HEK293 (cell line): Measurements from ENCODE around the gene INTS15.

ENCODE experiments used
- BCL11B ChIP-seq: fragments of 450-650 bp; formaldehyde crosslinking; IDR thresholded peaks from 2 replicates; pipeline ENCODE4 v1.5.1; 2016; ENCODE audit warnings: low read depth, missing biosample characterization, missing genetic modification characterization
- HOXC10 ChIP-seq: sonication (generic); formaldehyde crosslinking; IDR thresholded peaks from 2 replicates; pipeline ENCODE4 v1.8.1; 2023; ENCODE audit warnings: mild to moderate bottlenecking, missing genetic modification reagents
- KLF8 ChIP-seq: fragments of 450-650 bp; formaldehyde crosslinking; IDR thresholded peaks from 2 replicates; pipeline ENCODE4 v1.5.1; 2016; ENCODE audit warnings: missing biosample characterization, missing genetic modification characterization
- TCF7L2 ChIP-seq: IDR thresholded peaks from 2 replicates; pipeline ENCODE4 v1.6.1; 2011; ENCODE audit warnings: low read depth, mild to moderate bottlenecking, inconsistent platforms, low read length, moderate library complexity, borderline replicate concordance
- ZBTB20 ChIP-seq: fragments of 450-650 bp; formaldehyde crosslinking; IDR thresholded peaks from 2 replicates; pipeline ENCODE4 v1.5.1; 2016; ENCODE audit warnings: missing biosample characterization, missing genetic modification characterization
- ZFP41 ChIP-seq: fragments of 450-650 bp; formaldehyde crosslinking; IDR thresholded peaks from 2 replicates; pipeline ENCODE4 v1.5.1; 2016; ENCODE audit warnings: missing biosample characterization, missing genetic modification characterization, borderline replicate concordance
- ZIC2 ChIP-seq: fragments of 450-650 bp; formaldehyde crosslinking; IDR thresholded peaks from 2 replicates; pipeline ENCODE4 v1.5.1; 2016; ENCODE audit warnings: missing biosample characterization, missing genetic modification characterization
- ZNF155 ChIP-seq: fragments of 450-650 bp; formaldehyde crosslinking; IDR thresholded peaks from 2 replicates; pipeline ENCODE4 v1.5.1; 2016; ENCODE audit warnings: missing biosample characterization, missing genetic modification characterization
- ZNF175 ChIP-seq: fragments of 450-650 bp; formaldehyde crosslinking; IDR thresholded peaks from 2 replicates; pipeline ENCODE4 v1.5.1; 2016; ENCODE audit warnings: missing biosample characterization, missing genetic modification characterization
- ZNF211 ChIP-seq: fragments of 450-650 bp; formaldehyde crosslinking; IDR thresholded peaks from 2 replicates; pipeline ENCODE4 v1.5.1; 2016; ENCODE audit warnings: low read depth, missing biosample characterization, missing genetic modification characterization
- ZNF221 ChIP-seq: fragments of 450-650 bp; formaldehyde crosslinking; IDR thresholded peaks from 2 replicates; pipeline ENCODE4 v1.5.1; 2017; ENCODE audit warnings: missing biosample characterization, missing genetic modification characterization, borderline replicate concordance
- ZNF292 ChIP-seq: fragments of 450-650 bp; formaldehyde crosslinking; IDR thresholded peaks from 2 replicates; pipeline ENCODE4 v1.5.1; 2016; ENCODE audit warnings: low read depth, missing biosample characterization, missing genetic modification characterization, borderline replicate concordance
- ZNF394 ChIP-seq: fragments of 450-650 bp; formaldehyde crosslinking; IDR thresholded peaks from 2 replicates; pipeline ENCODE4 v1.5.1; 2016; ENCODE audit warnings: missing biosample characterization, missing genetic modification characterization, mild to moderate bottlenecking, moderate library complexity, borderline replicate concordance
- ZNF510 ChIP-seq: fragments of 450-650 bp; formaldehyde crosslinking; IDR thresholded peaks from 2 replicates; pipeline ENCODE4 v1.5.1; 2018; ENCODE audit warnings: mild to moderate bottlenecking, missing genetic modification characterization, missing biosample characterization; ENCODE audit not compliant: insufficient replicate concordance
- ZNF514 ChIP-seq: fragments of 450-650 bp; formaldehyde crosslinking; IDR thresholded peaks from 2 replicates; pipeline ENCODE4 v1.5.1; 2016; ENCODE audit warnings: missing biosample characterization, missing genetic modification characterization
- ZNF544 ChIP-seq: fragments of 450-650 bp; formaldehyde crosslinking; IDR thresholded peaks from 2 replicates; pipeline ENCODE4 v1.5.0; 2017; ENCODE audit warnings: missing biosample characterization, missing genetic modification characterization
- ZNF701 ChIP-seq: fragments of 450-650 bp; formaldehyde crosslinking; IDR thresholded peaks from 2 replicates; pipeline ENCODE4 v1.5.1; 2016; ENCODE audit warnings: missing biosample characterization, missing genetic modification characterization
- ZNF707 ChIP-seq: fragments of 450-650 bp; formaldehyde crosslinking; IDR thresholded peaks from 2 replicates; pipeline ENCODE4 v1.5.1; 2016; ENCODE audit warnings: missing biosample characterization, missing genetic modification characterization
- ZNF768 ChIP-seq: fragments of 450-650 bp; formaldehyde crosslinking; IDR thresholded peaks from 2 replicates; pipeline ENCODE4 v1.5.1; 2018; ENCODE audit warnings: missing biosample characterization, mild to moderate bottlenecking, missing genetic modification characterization
- ZNF785 ChIP-seq: fragments of 450-650 bp; formaldehyde crosslinking; IDR thresholded peaks from 2 replicates; pipeline ENCODE4 v1.5.1; 2016; ENCODE audit warnings: missing biosample characterization, missing genetic modification characterization
- ZNF791 ChIP-seq: fragments of 450-650 bp; formaldehyde crosslinking; IDR thresholded peaks from 2 replicates; pipeline ENCODE4 v1.5.1; 2016; ENCODE audit warnings: missing biosample characterization, missing genetic modification characterization
- ZXDB ChIP-seq: fragments of 450-650 bp; formaldehyde crosslinking; IDR thresholded peaks from 2 replicates; pipeline ENCODE4 v1.5.1; 2016; ENCODE audit warnings: missing biosample characterization, missing genetic modification characterization
- TF ChIP-seq, protein P1 (sequence below): fragments of 450-650 bp; formaldehyde crosslinking; IDR thresholded peaks from 2 replicates; pipeline ENCODE4 v1.5.1; 2016; ENCODE audit warnings: missing biosample characterization, missing genetic modification characterization
- TF ChIP-seq, protein P2 (sequence below): fragments of 450-650 bp; formaldehyde crosslinking; IDR thresholded peaks from 2 replicates; pipeline ENCODE4 v1.5.1; 2016; ENCODE audit warnings: missing biosample characterization, missing genetic modification characterization
- TF ChIP-seq, protein P3 (sequence below): fragments of 450-650 bp; formaldehyde crosslinking; IDR thresholded peaks from 2 replicates; pipeline ENCODE4 v1.5.1; 2016; ENCODE audit warnings: missing biosample characterization, missing genetic modification characterization, borderline replicate concordance
- TF ChIP-seq, protein P4 (sequence below): fragments of 450-650 bp; IDR thresholded peaks from 2 replicates; pipeline ENCODE4 v1.5.1; 2018; ENCODE audit warnings: missing biosample characterization, missing genetic modification characterization
- TF ChIP-seq, protein P5 (sequence below): fragments of 450-650 bp; formaldehyde crosslinking; IDR thresholded peaks from 2 replicates; pipeline ENCODE4 v1.5.1; 2017; ENCODE audit warnings: missing biosample characterization, mild to moderate bottlenecking, missing genetic modification characterization, moderate library complexity

INTS15 gene

DNA sequence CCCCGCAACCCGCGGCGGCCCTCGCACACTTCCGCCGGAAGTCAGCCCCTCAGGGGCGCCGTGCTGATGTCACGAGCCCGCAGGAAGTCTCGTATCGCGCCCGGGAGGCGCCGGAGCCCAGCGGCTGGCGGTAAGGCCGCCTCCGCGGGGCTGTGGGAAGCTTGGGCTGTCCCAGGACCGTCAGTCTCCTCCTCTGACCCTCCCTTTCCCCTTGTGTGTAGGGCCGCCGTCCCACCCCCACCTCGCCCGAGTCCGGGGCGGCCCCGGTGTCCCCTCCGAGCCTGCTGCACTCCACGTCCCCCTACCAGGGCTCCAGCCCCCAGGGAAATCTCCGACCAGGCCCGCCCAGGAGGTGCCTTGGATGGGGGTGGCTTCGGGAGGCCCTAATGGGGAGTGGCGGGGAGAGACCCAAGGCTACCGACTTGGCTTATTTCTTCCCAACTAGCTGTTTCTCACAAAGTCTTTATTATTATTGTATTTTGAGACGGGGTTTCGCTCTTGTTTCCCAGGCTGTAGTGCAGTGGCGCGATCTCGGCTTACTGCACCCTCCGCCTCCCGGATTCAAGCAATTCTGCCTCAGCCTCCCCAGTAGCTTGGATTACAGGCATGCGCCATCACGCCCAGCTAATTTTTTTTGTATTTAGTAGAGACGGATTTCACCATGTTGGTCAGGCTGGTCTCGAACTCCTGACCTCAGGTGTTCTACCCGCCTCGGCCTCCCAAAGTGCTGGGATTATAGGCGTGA is 12.3 kb upstream of the INTS15 start, which contains the start of gene ZDHHC4 (continued):
- TF ChIP-seq ZNF175 (no peak), ZXDB (peak; percentile 84), ZNF544 (tag by site-specific recombination) (no peak), ZNF768 (tag by site-specific recombination) (no peak), KLF8 (tag by site-specific recombination) (peak; percentile 62; the same call in 1 of the 2 replicates), ZBTB20 (tag by site-specific recombination) (peak; percentile 97), ZNF785 (tag by site-specific recombination) (no peak), ZNF394 (tag by site-specific recombination) (0 out of 2 replicates have a peak, but pooled peaks have one; percentile 27), ZNF155 (tag by site-specific recombination) (no peak), ZNF701 (no peak), TCF7L2 (no peak), ZNF292 (no peak), HOXC10 (CRISPR knock-in tag) (no peak), ZNF514 (tag by site-specific recombination) (no peak), ZNF211 (tag by site-specific recombination) (no peak), ZNF707 (tag by site-specific recombination) (no peak), ZNF221 (no peak), ZFP41 (tag by site-specific recombination) (no peak), ZNF791 (tag by site-specific recombination) (no peak), BCL11B (tag by site-specific recombination) (no peak), ZNF510 (tag by site-specific recombination) (no peak), ZIC2 (tag by site-specific recombination) (peak; percentile 89)
- TF ChIP-seq, protein P1, sequence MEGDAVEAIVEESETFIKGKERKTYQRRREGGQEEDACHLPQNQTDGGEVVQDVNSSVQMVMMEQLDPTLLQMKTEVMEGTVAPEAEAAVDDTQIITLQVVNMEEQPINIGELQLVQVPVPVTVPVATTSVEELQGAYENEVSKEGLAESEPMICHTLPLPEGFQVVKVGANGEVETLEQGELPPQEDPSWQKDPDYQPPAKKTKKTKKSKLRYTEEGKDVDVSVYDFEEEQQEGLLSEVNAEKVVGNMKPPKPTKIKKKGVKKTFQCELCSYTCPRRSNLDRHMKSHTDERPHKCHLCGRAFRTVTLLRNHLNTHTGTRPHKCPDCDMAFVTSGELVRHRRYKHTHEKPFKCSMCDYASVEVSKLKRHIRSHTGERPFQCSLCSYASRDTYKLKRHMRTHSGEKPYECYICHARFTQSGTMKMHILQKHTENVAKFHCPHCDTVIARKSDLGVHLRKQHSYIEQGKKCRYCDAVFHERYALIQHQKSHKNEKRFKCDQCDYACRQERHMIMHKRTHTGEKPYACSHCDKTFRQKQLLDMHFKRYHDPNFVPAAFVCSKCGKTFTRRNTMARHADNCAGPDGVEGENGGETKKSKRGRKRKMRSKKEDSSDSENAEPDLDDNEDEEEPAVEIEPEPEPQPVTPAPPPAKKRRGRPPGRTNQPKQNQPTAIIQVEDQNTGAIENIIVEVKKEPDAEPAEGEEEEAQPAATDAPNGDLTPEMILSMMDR (tag by site-specific recombination): no peak
- TF ChIP-seq, protein P2, sequence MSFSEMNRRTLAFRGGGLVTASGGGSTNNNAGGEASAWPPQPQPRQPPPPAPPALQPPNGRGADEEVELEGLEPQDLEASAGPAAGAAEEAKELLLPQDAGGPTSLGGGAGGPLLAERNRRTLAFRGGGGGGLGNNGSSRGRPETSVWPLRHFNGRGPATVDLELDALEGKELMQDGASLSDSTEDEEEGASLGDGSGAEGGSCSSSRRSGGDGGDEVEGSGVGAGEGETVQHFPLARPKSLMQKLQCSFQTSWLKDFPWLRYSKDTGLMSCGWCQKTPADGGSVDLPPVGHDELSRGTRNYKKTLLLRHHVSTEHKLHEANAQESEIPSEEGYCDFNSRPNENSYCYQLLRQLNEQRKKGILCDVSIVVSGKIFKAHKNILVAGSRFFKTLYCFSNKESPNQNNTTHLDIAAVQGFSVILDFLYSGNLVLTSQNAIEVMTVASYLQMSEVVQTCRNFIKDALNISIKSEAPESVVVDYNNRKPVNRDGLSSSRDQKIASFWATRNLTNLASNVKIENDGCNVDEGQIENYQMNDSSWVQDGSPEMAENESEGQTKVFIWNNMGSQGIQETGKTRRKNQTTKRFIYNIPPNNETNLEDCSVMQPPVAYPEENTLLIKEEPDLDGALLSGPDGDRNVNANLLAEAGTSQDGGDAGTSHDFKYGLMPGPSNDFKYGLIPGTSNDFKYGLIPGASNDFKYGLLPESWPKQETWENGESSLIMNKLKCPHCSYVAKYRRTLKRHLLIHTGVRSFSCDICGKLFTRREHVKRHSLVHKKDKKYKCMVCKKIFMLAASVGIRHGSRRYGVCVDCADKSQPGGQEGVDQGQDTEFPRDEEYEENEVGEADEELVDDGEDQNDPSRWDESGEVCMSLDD (tag by site-specific recombination): peak; percentile 92
- TF ChIP-seq, protein P3, sequence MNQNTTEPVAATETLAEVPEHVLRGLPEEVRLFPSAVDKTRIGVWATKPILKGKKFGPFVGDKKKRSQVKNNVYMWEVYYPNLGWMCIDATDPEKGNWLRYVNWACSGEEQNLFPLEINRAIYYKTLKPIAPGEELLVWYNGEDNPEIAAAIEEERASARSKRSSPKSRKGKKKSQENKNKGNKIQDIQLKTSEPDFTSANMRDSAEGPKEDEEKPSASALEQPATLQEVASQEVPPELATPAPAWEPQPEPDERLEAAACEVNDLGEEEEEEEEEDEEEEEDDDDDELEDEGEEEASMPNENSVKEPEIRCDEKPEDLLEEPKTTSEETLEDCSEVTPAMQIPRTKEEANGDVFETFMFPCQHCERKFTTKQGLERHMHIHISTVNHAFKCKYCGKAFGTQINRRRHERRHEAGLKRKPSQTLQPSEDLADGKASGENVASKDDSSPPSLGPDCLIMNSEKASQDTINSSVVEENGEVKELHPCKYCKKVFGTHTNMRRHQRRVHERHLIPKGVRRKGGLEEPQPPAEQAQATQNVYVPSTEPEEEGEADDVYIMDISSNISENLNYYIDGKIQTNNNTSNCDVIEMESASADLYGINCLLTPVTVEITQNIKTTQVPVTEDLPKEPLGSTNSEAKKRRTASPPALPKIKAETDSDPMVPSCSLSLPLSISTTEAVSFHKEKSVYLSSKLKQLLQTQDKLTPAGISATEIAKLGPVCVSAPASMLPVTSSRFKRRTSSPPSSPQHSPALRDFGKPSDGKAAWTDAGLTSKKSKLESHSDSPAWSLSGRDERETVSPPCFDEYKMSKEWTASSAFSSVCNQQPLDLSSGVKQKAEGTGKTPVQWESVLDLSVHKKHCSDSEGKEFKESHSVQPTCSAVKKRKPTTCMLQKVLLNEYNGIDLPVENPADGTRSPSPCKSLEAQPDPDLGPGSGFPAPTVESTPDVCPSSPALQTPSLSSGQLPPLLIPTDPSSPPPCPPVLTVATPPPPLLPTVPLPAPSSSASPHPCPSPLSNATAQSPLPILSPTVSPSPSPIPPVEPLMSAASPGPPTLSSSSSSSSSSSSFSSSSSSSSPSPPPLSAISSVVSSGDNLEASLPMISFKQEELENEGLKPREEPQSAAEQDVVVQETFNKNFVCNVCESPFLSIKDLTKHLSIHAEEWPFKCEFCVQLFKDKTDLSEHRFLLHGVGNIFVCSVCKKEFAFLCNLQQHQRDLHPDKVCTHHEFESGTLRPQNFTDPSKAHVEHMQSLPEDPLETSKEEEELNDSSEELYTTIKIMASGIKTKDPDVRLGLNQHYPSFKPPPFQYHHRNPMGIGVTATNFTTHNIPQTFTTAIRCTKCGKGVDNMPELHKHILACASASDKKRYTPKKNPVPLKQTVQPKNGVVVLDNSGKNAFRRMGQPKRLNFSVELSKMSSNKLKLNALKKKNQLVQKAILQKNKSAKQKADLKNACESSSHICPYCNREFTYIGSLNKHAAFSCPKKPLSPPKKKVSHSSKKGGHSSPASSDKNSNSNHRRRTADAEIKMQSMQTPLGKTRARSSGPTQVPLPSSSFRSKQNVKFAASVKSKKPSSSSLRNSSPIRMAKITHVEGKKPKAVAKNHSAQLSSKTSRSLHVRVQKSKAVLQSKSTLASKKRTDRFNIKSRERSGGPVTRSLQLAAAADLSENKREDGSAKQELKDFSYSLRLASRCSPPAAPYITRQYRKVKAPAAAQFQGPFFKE (tag by site-specific recombination): no peak
- TF ChIP-seq, protein P4, sequence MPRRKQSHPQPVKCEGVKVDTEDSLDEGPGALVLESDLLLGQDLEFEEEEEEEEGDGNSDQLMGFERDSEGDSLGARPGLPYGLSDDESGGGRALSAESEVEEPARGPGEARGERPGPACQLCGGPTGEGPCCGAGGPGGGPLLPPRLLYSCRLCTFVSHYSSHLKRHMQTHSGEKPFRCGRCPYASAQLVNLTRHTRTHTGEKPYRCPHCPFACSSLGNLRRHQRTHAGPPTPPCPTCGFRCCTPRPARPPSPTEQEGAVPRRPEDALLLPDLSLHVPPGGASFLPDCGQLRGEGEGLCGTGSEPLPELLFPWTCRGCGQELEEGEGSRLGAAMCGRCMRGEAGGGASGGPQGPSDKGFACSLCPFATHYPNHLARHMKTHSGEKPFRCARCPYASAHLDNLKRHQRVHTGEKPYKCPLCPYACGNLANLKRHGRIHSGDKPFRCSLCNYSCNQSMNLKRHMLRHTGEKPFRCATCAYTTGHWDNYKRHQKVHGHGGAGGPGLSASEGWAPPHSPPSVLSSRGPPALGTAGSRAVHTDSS: no peak
- TF ChIP-seq, protein P5, sequence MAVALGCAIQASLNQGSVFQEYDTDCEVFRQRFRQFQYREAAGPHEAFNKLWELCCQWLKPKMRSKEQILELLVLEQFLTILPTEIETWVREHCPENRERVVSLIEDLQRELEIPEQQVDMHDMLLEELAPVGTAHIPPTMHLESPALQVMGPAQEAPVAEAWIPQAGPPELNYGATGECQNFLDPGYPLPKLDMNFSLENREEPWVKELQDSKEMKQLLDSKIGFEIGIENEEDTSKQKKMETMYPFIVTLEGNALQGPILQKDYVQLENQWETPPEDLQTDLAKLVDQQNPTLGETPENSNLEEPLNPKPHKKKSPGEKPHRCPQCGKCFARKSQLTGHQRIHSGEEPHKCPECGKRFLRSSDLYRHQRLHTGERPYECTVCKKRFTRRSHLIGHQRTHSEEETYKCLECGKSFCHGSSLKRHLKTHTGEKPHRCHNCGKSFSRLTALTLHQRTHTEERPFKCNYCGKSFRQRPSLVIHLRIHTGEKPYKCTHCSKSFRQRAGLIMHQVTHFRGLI: peak; percentile 49
